ENCODE measurements around the gene MARVELD1. TPM values are rescaled to one million over a fixed set of nuclear protein-coding genes. Genes with fewer than 3 reads are reported as not detected.

MARVELD1 gene
- total and polyA plus RNA-seq, 2 experiments from 2014 or later = 7.3 to 23.7 TPM

DNA sequence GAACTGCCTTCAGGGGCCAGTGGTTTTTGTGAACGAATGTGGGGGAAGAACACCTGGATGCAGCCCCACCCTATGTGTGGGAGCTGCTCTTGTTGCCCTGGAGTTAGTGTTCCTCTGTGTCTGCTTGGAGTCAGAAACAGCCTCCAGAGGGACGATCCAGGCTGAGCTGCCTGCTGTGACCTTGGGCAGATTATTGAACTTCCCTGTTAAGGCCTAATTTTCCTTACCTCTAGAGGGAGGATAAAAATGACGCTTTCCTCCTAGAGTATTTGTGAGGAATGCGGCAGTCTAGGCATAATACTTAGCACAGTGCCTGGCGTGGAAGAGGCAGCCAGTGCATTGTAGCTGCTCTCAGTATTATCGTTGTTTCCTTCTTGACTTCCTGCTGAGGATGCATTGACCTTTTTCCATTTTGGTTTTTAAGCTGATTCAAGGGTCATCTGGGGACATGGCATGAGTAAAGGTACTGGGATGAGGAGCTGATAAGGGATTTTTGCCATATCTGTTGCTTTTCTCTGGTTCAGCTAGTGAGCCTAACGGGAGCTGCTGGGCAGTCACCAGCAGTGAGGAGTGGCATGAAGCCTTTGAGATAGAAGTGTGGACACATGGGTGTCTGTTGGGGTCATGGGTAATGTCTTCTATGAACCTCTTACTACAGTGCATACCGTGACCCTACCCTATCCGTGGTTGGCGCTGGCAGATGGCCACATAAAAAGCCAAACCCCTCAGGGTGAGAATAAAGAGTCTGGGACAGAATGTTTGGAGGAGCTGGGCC is 29.8 kb downstream of the MARVELD1 start (continued):
- TF ChIP-seq CREB1 (CRISPR knock-in tag; IDR thresholded peaks at IDR 0.05; ENCODE audit: low read depth) (no peak), STAT1 (IDR thresholded peaks at IDR 0.05; ENCODE audit: unreplicated experiment) (no peak), EZH2phosphoT487 (IDR thresholded peaks at IDR 0.05; ENCODE audit: unreplicated experiment) (no peak), ZNF114 (CRISPR knock-in tag; IDR thresholded peaks at IDR 0.05) (no peak), JUNB (IDR thresholded peaks at IDR 0.05; ENCODE audit: unreplicated experiment) (no peak), REST (IDR thresholded peaks at IDR 0.05; ENCODE audit: unreplicated experiment) (no peak), POLR2AphosphoS5 (IDR thresholded peaks at IDR 0.05; ENCODE audit: low read depth) (no peak)
- TF ChIP-seq, protein P1, sequence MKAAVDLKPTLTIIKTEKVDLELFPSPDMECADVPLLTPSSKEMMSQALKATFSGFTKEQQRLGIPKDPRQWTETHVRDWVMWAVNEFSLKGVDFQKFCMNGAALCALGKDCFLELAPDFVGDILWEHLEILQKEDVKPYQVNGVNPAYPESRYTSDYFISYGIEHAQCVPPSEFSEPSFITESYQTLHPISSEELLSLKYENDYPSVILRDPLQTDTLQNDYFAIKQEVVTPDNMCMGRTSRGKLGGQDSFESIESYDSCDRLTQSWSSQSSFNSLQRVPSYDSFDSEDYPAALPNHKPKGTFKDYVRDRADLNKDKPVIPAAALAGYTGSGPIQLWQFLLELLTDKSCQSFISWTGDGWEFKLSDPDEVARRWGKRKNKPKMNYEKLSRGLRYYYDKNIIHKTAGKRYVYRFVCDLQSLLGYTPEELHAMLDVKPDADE (IDR thresholded peaks at IDR 0.05) = no peak

DNA sequence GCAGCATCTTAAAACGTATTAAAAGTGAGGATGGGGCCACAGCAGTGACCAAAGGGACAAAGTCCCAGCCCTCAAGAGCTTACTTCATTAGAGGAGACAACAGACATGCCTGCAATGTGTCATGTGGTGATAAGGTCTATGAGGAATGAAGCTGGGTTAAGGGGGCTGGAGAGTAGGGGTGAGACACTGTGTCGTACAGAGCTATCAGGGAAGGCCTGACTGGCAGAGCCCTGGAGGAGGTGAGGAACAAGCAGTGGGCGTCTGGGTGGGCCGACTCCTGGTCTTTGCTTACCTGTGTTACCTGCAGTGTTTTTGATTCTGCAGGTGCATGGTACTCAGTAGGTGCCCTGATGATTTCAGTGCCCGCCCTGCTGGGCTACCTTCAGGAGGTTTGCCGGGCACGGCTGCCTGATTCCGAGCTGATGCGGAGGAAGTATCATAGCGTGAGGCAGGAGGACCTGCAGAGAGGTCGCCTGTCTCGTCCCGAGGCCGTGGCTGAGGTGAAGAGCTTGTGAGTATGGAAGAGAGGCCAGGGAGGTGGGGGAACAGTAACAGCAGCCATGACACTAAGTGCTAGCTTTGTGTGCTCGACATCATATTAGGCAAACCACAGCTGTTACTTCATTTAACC is 31.0 kb downstream of the MARVELD1 start:
- Histone ChIP-seq H3K4me3 (no peak overlapping the region), H3K36me3 (ENCODE audit: insufficient read depth) (peaks cover 22% of the 10 kb centered on the region), H3K4me2 (no peak overlapping the region), H4K20me1 (replicated peaks; ENCODE audit: insufficient read depth) (peaks cover 12% of the 10 kb centered on the region; the same call in 1 of the 2 replicates), H2AFZ (no peak overlapping the region), H3K79me2 (replicated peaks; ENCODE audit: insufficient read depth) (peaks cover 38% of the 10 kb centered on the region), H3K4me1 (ENCODE audit: insufficient read depth) (no peaks in the 10 kb centered on the region), H3K9me2 (ENCODE audit: insufficient read depth) (no peaks in the 10 kb centered on the region), H3K27ac (ENCODE audit: low read depth) (no peak overlapping the region), H3F3A (replicated peaks; ENCODE audit: low read depth) (no peaks in the 10 kb centered on the region), H3K27me3 (ENCODE audit: insufficient read depth) (no peaks in the 10 kb centered on the region)
- Mint-ChIP-seq H3K4me1 (no peaks in the 10 kb centered on the region; the same call in 2 of the 3 replicates), H3K4me3 (no peak overlapping the region), H3K27ac (no peak overlapping the region), H3K36me3 (ENCODE audit: low read depth) (peaks cover 67% of the 10 kb centered on the region), H3K27me3 (ENCODE audit: insufficient read depth, low read depth, poor library complexity) (no peaks in the 10 kb centered on the region), H3K9me3 (no peaks in the 10 kb centered on the region)
- no peak for DNase-seq (ENCODE audit: low spot score)
- TF ChIP-seq REST (IDR thresholded peaks at IDR 0.05; ENCODE audit: unreplicated experiment) (no peak), POLR2AphosphoS5 (IDR thresholded peaks at IDR 0.05; ENCODE audit: low read depth) (no peak), ZNF114 (CRISPR knock-in tag; IDR thresholded peaks at IDR 0.05) (no peak), EZH2 (IDR thresholded peaks at IDR 0.05; ENCODE audit: low read depth, unreplicated experiment) (no peak), NANOG (IDR thresholded peaks at IDR 0.05; ENCODE audit: borderline replicate concordance) (no peak), EZH2phosphoT487 (IDR thresholded peaks at IDR 0.05; ENCODE audit: unreplicated experiment) (no peak), CREB1 (CRISPR knock-in tag; IDR thresholded peaks at IDR 0.05; ENCODE audit: low read depth) (no peak)
- no peak for ATAC-seq
